Ishikawa (cell line): ENCODE measurements around the gene LSAMP.

Experiments used
- CEBPB ChIP-seq: IDR thresholded peaks from 2 replicates; pipeline ENCODE4 v1.6.1; 2012
- CREB1 ChIP-seq: IDR thresholded peaks from 2 replicates; pipeline ENCODE4 v1.6.1; 2012; ENCODE audit warnings: low read depth
- EGR1 ChIP-seq: IDR thresholded peaks from 2 replicates; pipeline ENCODE4 v1.6.1; 2012
- EP300 ChIP-seq: IDR thresholded peaks from 2 replicates; pipeline ENCODE4 v1.6.1; 2012; ENCODE audit warnings: borderline replicate concordance
- FOXM1 ChIP-seq: IDR thresholded peaks from 2 replicates; pipeline ENCODE4 v1.6.1; 2012; ENCODE audit warnings: low read depth, borderline replicate concordance
- MAX ChIP-seq: IDR thresholded peaks from 2 replicates; pipeline ENCODE4 v1.6.1; 2012
- NFIC ChIP-seq: IDR thresholded peaks from 2 replicates; pipeline ENCODE4 v1.6.1; 2012
- RAD21 ChIP-seq: IDR thresholded peaks from 2 replicates; pipeline ENCODE4 v1.6.1; 2012; ENCODE audit warnings: low read depth
- REST ChIP-seq: IDR thresholded peaks from 2 replicates; pipeline ENCODE4 v1.6.1; 2012; ENCODE audit warnings: low read depth, mild to moderate bottlenecking
- TAF1 ChIP-seq: IDR thresholded peaks from 2 replicates; pipeline ENCODE4 v1.6.1; 2012; ENCODE audit warnings: low read depth, mild to moderate bottlenecking
- TCF12 ChIP-seq: IDR thresholded peaks from 2 replicates; pipeline ENCODE4 v1.6.1; 2012; ENCODE audit warnings: low read depth
- TEAD4 ChIP-seq: IDR thresholded peaks from 2 replicates; pipeline ENCODE4 v1.6.1; 2012
- YY1 ChIP-seq: IDR thresholded peaks from 2 replicates; pipeline ENCODE4 v1.6.1; 2012; ENCODE audit warnings: low read depth
- ZBTB7A ChIP-seq: IDR thresholded peaks from 2 replicates; pipeline ENCODE4 v1.6.1; 2012; ENCODE audit warnings: low read depth
- TF ChIP-seq, protein P1 (sequence below): IDR thresholded peaks from 2 replicates; pipeline ENCODE4 v1.6.1; 2012

The LSAMP gene

DNA sequence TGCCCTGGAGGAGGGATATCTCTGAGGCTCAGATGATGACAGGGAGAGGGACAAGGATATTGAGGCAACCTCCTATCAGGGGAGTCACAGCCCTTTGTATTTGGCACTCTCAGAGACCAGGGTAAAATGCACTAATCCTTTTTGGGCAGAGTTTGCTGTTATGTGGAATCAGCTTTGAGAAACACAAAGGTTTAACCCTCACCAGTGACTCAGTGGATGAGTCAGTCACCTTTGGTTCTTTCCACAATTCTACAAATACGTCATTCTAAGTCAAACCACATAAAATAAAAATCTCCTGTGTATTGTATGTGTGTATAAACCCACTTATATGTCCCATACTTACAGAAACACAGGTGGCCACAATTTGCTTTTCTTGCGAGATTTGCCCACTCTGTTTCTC, 5.1 kb downstream of the LSAMP start:
- TF ChIP-seq FOXM1 (no peak), RAD21 (no peak), MAX (no peak), TCF12 (no peak), YY1 (no peak), EGR1 (no peak)

GRCh38 chr3:116433552-116433951, 11.7 kb downstream of the LSAMP start:
- TF ChIP-seq ZBTB7A: no peak
- no peak for TF ChIP-seq TAF1
- no peak for TF ChIP-seq MAX
- TF ChIP-seq TCF12: no peak
- TF ChIP-seq EGR1: no peak
- no peak for TF ChIP-seq CEBPB
- no peak for TF ChIP-seq REST
- TF ChIP-seq TEAD4: no peak
- no peak for TF ChIP-seq RAD21
- TF ChIP-seq, protein P1, sequence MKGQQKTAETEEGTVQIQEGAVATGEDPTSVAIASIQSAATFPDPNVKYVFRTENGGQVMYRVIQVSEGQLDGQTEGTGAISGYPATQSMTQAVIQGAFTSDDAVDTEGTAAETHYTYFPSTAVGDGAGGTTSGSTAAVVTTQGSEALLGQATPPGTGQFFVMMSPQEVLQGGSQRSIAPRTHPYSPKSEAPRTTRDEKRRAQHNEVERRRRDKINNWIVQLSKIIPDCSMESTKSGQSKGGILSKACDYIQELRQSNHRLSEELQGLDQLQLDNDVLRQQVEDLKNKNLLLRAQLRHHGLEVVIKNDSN: no peak
- TF ChIP-seq EP300: no peak
- no peak for TF ChIP-seq YY1

GRCh38 chr3:116432795-116433194, 12.5 kb downstream of the LSAMP start:
- TF ChIP-seq EGR1 (no peak), EP300 (no peak)
- TF ChIP-seq, protein P1: no peak

DNA sequence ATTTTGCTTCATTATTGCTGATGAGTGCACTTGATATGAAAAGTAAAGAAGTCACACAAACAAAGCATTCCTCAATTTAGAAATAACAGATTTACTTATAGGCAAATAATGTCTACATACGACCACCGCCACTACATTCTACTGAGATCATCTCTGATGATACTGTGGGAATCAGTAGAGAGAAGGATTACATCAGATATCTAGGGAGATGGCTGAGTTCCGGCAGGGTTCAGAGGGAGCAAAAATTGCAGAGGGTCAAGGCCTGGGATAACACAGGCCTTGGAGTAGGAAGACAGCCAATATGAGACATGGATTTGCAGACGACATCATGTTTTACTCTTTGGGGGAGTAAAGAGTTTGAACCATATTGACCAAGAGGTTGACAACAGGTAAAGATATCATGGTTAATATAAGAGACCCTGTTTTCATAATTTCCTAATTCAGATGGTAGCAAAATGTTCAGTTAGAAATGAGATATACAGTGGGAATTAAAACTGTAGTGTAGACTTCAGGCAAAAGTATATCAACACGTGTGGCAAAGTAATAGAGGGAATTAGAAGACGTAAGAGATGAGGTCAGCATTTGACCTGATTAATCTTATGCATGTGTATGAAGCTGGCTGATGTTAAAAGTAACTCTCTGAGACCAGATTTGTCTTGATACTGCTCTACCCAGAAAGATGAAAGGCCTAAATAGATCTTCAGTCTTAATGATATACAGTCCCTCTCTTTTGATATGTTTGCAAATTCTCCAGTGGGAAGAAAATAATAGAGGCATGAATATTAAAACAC, 15.6 kb downstream of the LSAMP start:
- TF ChIP-seq YY1: no peak

GRCh38 chr3:116426036-116426435, 19.3 kb downstream of the LSAMP start:
- TF ChIP-seq NFIC: no peak
- no peak for TF ChIP-seq TEAD4
- TF ChIP-seq FOXM1: no peak
- no peak for TF ChIP-seq CREB1
- TF ChIP-seq EP300: no peak
- TF ChIP-seq, protein P1: no peak
- TF ChIP-seq ZBTB7A: no peak
- TF ChIP-seq YY1: no peak
- TF ChIP-seq EGR1: no peak
- TF ChIP-seq CEBPB: no peak
- no peak for TF ChIP-seq REST
- TF ChIP-seq TCF12: no peak
- TF ChIP-seq MAX: no peak
- TF ChIP-seq RAD21: no peak
- TF ChIP-seq TAF1: no peak

GRCh38 chr3:116425126-116425525, 20.2 kb downstream of the LSAMP start:
- TF ChIP-seq CREB1 (no peak), TAF1 (no peak), TEAD4 (no peak), EP300 (no peak), REST (no peak), FOXM1 (no peak), CEBPB (no peak), ZBTB7A (no peak), EGR1 (no peak), NFIC (no peak), MAX (no peak), RAD21 (no peak)
- TF ChIP-seq, protein P1: no peak
